Measurements from ENCODE around the gene ZKSCAN8. TPM values are rescaled to one million over a fixed set of nuclear protein-coding genes. Genes with fewer than 3 reads are reported as not detected.

Gene ZKSCAN8
- total and polyA plus RNA-seq, 10 donors, result 3.1 to 33.0 (median 24.9) TPM

- intact Hi-C loops (cut with DNase I; ENCODE audit: low total_unique reads), result no loop called here
- H3K9me3 ChIP-seq, result peaks cover 0 to 59% (median 36%) of the 10 kb centered on the region in 8 donors
- H3K4me3 ChIP-seq, result no peak overlapping the region
- TF ChIP-seq POLR2A (IDR thresholded peaks at IDR 0.05), result no peak
- TF ChIP-seq, protein P1, sequence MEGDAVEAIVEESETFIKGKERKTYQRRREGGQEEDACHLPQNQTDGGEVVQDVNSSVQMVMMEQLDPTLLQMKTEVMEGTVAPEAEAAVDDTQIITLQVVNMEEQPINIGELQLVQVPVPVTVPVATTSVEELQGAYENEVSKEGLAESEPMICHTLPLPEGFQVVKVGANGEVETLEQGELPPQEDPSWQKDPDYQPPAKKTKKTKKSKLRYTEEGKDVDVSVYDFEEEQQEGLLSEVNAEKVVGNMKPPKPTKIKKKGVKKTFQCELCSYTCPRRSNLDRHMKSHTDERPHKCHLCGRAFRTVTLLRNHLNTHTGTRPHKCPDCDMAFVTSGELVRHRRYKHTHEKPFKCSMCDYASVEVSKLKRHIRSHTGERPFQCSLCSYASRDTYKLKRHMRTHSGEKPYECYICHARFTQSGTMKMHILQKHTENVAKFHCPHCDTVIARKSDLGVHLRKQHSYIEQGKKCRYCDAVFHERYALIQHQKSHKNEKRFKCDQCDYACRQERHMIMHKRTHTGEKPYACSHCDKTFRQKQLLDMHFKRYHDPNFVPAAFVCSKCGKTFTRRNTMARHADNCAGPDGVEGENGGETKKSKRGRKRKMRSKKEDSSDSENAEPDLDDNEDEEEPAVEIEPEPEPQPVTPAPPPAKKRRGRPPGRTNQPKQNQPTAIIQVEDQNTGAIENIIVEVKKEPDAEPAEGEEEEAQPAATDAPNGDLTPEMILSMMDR (IDR thresholded peaks at IDR 0.05 in 8 of 11, conservative IDR thresholded peaks at IDR 0.05 in 3 of 11), result no peak
- no peak for TF ChIP-seq POLR2AphosphoS5 (IDR thresholded peaks at IDR 0.05)
- H3K36me3 ChIP-seq, result no peaks in the 10 kb centered on the region
- WGBS, 5 donors, result 55 to 83% (median 68%) methylated on average over 1 of the region's 1 CpG
- no peaks in the 10 kb centered on the region for H3K4me1 ChIP-seq
- no peak overlapping the region for H3K27ac ChIP-seq
- H3K27me3 ChIP-seq (replicated peaks in 1 of 7), result peaks cover 0 to 77% (median 7%) of the 10 kb centered on the region in 7 donors
- no peak for DNase-seq
Observed at GRCh38 chr6:28200020-28200419, 58.3 kb downstream of the ZKSCAN8 start.

DNA sequence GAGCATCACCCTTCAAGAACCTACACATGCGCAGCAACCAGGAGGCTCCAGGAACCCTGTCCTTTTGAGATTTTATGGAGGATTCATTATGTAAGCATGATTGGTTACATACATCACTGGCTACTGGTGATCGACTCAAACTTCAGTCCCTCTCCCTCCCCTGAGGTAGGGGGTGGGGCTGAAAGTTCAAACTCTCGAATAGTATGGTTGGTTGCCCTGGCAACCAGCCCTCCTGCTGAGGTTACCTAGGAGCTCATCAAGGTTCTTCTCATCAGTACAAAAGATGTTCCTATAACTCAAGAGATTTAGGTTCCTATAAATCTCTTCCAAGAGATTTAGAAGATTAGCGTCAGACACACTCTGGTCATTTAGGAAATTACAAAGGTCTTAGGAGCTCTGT is 61.5 kb downstream of the ZKSCAN8 start:
- peaks cover 0 to 45% (median 16%) of the 10 kb centered on the region in 8 donors for H3K9me3 ChIP-seq
- DNase-seq, result no peak
- TF ChIP-seq POLR2A (IDR thresholded peaks at IDR 0.05) (no peak), POLR2AphosphoS5 (IDR thresholded peaks at IDR 0.05) (no peak)
- TF ChIP-seq, protein P1 (IDR thresholded peaks at IDR 0.05 in 8 of 11, conservative IDR thresholded peaks at IDR 0.05 in 3 of 11), result no peak
- H3K4me1 ChIP-seq, result peaks cover 0 to 14% (median 11%) of the 10 kb centered on the region in 6 donors
- H3K4me3 ChIP-seq, result no peak overlapping the region
- 39 to 55% (median 43%) methylated on average over 4 of the region's 4 CpGs for whole genome bisulfite sequencing, 5 donors
- H3K36me3 ChIP-seq, result no peaks in the 10 kb centered on the region
- intact Hi-C loops (cut with DNase I; ENCODE audit: low total_unique reads), result no loop called here
- peaks cover under 1 to 88% (median 34%) of the 10 kb centered on the region in 7 donors for H3K27me3 ChIP-seq (replicated peaks in 1 of 7)
- H3K27ac ChIP-seq, result no peak overlapping the region

DNA sequence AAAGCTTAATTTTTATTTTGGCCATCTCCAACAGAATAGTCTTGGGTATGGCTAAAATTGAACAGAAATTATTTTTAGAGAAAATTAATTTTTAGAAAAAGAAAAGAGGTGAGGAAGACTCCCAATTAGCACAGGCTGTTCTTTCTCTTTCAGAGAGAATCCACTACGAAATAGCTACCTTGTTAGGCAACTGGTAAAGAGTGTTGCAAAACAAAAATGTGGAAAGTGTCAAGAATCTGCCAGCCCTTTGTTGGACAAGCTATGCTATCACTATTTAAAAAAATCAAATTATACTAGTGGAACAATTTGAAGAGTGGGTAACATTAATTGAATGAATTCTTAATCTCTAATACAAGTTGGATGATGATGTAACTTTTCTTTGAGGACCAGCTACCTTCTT is 64.2 kb downstream of the ZKSCAN8 start:
- no peak for DNase-seq
- TF ChIP-seq POLR2AphosphoS5 (IDR thresholded peaks at IDR 0.05) (no peak), POLR2A (IDR thresholded peaks at IDR 0.05) (no peak)
- TF ChIP-seq, protein P1 (IDR thresholded peaks at IDR 0.05 in 8 of 11, conservative IDR thresholded peaks at IDR 0.05 in 3 of 11), result no peak
- Histone ChIP-seq H3K27me3 (replicated peaks in 1 of 7) (peaks cover 4 to 95% (median 61%) of the 10 kb centered on the region in 7 donors), H3K36me3 (no peaks in the 10 kb centered on the region), H3K27ac (no peak overlapping the region), H3K4me3 (no peak overlapping the region), H3K4me1 (peaks cover 0 to 17% (median 13%) of the 10 kb centered on the region in 6 donors), H3K9me3 (peaks cover 0 to 36% (median 13%) of the 10 kb centered on the region in 8 donors)
- WGBS, 5 donors, result 37 to 72% (median 48%) methylated on average over 1 of the region's 1 CpG
- intact Hi-C loops (cut with DNase I; ENCODE audit: low total_unique reads), result no loop called here

DNA sequence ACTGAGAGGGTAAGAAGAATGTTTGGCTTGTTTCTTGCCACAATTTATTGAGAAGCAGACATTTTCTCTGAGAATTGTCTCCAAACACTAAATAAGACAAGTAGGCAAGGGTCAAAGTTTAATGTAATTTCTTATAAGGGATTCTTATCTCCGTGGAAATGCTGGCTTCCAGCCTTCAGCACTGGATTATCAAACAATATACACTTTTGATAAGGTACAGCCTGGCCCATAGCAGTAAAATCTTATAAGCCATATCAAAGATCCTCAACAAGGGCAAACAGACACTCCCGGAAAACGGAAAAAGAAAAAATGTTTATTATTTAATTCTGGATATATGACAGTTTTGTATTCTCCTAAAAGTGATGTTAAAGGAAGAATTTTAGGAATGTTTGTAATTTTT is 64.8 kb downstream of the ZKSCAN8 start:
- Histone ChIP-seq H3K9me3 (peaks cover 0 to 36% (median 13%) of the 10 kb centered on the region in 8 donors), H3K27ac (no peak overlapping the region), H3K36me3 (no peaks in the 10 kb centered on the region), H3K4me3 (no peak overlapping the region), H3K4me1 (peaks cover 0 to 17% (median 13%) of the 10 kb centered on the region in 6 donors), H3K27me3 (replicated peaks in 1 of 7) (peaks cover 4 to 96% (median 67%) of the 10 kb centered on the region in 7 donors)
- no peak for DNase-seq
- 39 to 58% (median 44%) methylated on average over 3 of the region's 3 CpGs for WGBS, 5 donors
- TF ChIP-seq POLR2A (IDR thresholded peaks at IDR 0.05) (no peak), POLR2AphosphoS5 (IDR thresholded peaks at IDR 0.05) (no peak)
- TF ChIP-seq, protein P1 (IDR thresholded peaks at IDR 0.05 in 8 of 11, conservative IDR thresholded peaks at IDR 0.05 in 3 of 11), result no peak
- intact Hi-C loops (cut with DNase I; ENCODE audit: low total_unique reads), result no loop called here

Data from spleen (tissue), 11 donors.